Endometrial microvascular endothelial cells (primary cell): Measurements from ENCODE around the gene AP1B1. TPM values are rescaled to one million over a fixed set of nuclear protein-coding genes. Genes with fewer than 3 reads are reported as not detected.

ENCODE experiments used
- in situ Hi-C: cut with HindIII; loops from 2 replicates; pipeline ENCODE4 v1.10.0; 2017; ENCODE audit warnings: low sequenced_read_pairs, low pct_unique_long_range_greater_than_20kb; ENCODE audit errors: inconsistent ontology term
- total RNA-seq: library from RNA; depleted of rRNA; stranded (reverse); fragments of >200 nt; gene quantifications from one replicate; pipeline ENCODE4 v1.2.3, GENCODE V29; 2015; ENCODE audit errors: inconsistent ontology term

Gene AP1B1
- total RNA-seq, 1 donor from 2014 or later, result 112 TPM

- in situ Hi-C loops, result no loop called here
Measured at GRCh38 chr22:29284196-29284595, 104.2 kb downstream of the AP1B1 start.

DNA sequence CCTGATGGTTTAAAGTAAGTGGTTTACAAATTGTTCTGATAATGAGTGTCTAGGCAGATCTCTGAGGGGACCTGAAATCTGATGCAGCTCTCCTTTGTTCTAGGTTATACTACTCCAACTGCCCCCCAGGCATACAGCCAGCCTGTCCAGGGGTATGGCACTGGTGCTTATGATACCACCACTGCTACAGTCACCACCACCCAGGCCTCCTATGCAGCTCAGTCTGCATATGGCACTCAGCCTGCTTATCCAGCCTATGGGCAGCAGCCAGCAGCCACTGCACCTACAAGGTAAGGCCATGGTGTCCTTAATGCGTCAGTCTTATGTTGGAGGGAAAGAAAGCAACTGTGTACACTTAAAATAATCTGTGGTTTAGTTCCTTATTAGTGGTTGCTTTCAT is 110.4 kb downstream of the AP1B1 start:
- in situ Hi-C loops, result no loop called here

Other genes starting within 250 kb of the AP1B1 start
- not detected for gene EMID1, start 182.7 kb downstream of the AP1B1 start, total RNA-seq
- 30.8 TPM for gene RHBDD3, start 120.6 kb downstream of the AP1B1 start, total RNA-seq
- gene EWSR1, start 120.3 kb downstream of the AP1B1 start, total RNA-seq, result 196 TPM
- 39.6 TPM for gene GAS2L1, start 81.9 kb downstream of the AP1B1 start, total RNA-seq
- gene RASL10A, start 72.9 kb downstream of the AP1B1 start, total RNA-seq, result not detected
- gene RFPL1, start 50.0 kb upstream of the AP1B1 start, total RNA-seq, result not detected
- 0.93 TPM for gene NEFH, start 91.6 kb upstream of the AP1B1 start, total RNA-seq
- 47.7 TPM for gene THOC5, start 165.2 kb upstream of the AP1B1 start, total RNA-seq
- 42.0 TPM for gene NIPSNAP1, start 192.5 kb upstream of the AP1B1 start, total RNA-seq
- 127 TPM for gene NF2, start 215.1 kb upstream of the AP1B1 start, total RNA-seq